SIG-M5 treated with dmso at 0.1 percent for 504 hours (cell line): ENCODE results near the gene C1orf74.
A peak's percentile ranks its signal among the peaks of the same experiment; 100 is the strongest.

Experiments
- DNase-seq: peaks from one replicate; lab custom pipeline; 2025; ENCODE audit not compliant: unreplicated experiment; lab: John Stamatoyannopoulos, UW

C1orf74 gene

DNA sequence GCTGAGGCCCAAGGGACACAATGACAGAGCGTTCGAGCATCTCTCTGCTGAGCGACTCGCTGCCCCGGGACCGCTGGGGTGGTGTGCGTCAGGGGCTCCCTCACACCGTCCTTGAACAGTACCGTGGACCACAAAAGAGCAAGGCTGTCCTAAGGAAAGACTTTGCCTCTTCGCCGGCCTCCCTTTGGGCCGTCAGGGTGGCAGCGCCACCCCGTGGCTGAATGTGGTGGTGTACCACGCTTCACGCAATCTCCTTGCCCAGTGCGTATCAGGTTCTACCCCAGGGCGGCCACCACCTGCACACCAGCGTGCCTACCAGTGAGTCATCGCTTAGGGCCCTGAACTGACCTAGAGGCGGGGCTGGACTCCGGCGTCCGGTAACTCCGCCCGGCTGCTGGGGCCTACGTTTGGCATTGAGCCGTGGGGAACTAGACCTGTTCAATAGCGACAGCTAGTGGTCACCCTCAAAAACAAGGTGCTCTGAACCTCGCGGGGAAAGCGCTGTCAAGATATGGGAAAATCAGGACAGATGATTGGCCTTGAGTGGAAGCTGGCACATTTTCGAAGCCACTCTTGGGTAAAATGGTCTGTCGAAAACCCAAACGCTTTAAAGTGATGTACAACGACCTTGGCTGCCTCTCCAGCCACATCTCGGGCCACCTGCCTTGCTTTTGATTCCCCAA lies 36.6 kb downstream of the C1orf74 start:
- peak; percentile 77 for DNase-seq

DNA sequence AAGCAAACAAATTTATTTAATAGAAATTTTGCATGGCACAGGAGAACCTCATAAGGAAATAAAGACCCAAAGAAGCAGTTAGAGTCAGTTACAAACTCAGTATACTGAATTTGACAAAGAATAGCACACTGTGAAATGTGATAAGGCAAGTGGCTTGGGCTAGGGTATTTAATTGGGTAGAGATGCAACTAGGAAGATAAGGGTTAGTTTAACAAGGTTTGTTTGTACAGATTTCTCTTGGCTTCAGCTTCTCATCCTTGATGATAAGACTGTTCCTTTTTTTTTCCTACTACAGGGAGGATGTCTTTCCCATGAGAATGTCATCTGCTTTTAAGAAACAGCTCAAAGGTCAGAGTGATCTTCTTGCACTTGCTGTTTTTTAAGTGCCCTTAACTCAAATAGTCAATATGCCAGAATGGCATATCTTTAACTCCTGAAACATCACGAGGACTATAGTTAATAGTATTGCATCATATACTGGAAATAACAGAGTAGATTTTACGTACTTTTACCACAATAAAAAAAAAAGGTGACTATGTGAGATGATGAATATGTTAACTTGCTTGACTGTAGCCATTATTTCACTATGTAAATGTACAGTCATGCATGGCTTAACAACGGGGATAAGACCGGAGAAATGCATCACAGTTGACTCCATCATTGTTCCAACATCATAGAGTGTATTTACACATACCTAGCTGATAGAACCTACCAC lies 37.8 kb downstream of the C1orf74 start:
- no peak for DNase-seq

DNA sequence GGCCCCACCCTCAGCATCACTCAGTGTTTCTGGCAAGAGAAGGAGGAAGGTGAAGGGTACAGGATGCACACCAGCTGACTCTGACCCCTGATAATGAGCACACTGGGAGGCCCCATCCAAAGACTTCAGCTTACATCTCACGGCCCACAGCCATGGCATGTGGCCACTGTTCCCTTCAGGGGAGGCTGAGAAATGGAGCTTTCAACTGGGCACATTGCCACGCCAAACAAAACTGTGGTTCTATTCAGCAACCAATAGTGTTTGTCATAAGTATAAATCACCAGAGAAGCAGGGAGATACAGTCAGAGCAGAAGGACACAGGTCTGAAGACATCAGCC lies 41.2 kb downstream of the C1orf74 start:
- no peak for DNase-seq

DNA sequence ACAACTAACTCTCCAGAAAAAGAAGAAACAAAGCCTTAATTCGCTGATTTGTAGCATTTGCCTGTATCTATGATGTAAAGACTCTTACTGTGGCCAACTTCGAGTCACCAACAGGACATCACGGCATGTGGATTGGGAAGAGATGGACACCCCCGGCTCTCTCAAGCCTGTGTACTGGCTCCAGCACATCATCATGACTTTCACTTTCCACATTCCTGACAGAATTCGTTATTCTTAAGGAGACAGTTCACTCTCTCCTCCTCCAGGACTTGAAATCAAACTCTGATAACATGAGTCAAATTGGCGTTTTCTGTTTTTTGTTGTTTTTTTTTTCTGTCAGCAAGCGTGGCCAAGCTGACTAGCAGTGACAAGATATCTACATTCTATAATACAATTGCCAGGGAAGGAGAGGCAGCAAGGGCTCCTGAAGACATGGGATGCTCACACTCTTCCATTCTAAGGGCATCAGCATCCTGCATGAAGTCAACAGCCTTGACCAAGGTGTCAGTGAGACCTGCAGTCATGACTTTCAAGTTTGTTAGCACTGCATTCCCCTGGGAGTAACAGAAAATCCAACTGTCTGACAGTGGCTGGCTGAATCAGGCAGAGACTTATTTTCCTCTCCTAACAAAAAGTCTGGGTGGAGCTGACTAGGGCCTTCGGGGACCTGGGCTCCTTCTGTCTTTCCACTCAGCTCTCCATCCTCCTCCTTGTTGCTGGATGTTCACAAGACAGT lies 41.8 kb downstream of the C1orf74 start:
- no peak for DNase-seq

GRCh38 chr1:209741889-209742288 lies 42.5 kb downstream of the C1orf74 start:
- no peak for DNase-seq

DNA sequence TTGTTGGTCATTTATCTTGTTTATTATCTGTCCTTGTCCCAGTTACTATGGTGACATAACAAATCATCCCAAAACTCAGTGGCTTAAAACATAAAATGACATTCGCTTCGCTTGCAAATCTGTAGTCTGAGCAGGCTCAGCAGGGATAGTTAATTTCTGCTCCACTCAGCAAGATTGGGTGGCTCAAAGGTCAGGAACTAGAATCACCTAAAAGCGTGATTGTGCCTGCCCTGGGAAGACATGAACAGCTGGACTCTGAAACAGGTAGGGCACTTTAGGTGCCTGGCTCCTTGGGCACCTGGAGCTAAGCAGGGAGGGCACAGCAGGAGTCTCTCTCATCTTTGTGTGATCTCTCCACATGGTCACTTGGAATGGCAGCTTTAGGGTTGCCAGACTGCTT lies 43.2 kb downstream of the C1orf74 start:
- DNase-seq = no peak

- no peak for DNase-seq
Measured at GRCh38 chr1:209738270-209738669, 46.1 kb downstream of the C1orf74 start.

DNA sequence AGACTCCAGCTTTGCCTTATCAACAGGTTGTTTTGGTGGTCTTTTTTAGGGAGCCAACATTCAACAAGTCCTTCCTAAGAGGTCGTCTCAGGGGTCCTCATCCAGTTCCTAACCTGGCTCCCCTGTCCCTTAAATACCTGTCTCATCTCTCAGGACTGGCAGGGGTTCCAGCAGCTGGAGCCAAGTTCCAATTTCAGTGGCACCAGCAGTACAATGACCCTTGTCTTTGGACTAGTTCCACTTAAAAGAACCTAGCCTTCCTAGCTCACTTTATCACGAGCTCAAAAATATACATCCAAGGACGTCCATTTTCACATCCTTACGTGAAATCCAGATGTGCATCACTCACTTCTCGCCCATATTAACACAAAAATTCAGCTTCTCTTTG lies 47.2 kb downstream of the C1orf74 start:
- DNase-seq = no peak

DNA sequence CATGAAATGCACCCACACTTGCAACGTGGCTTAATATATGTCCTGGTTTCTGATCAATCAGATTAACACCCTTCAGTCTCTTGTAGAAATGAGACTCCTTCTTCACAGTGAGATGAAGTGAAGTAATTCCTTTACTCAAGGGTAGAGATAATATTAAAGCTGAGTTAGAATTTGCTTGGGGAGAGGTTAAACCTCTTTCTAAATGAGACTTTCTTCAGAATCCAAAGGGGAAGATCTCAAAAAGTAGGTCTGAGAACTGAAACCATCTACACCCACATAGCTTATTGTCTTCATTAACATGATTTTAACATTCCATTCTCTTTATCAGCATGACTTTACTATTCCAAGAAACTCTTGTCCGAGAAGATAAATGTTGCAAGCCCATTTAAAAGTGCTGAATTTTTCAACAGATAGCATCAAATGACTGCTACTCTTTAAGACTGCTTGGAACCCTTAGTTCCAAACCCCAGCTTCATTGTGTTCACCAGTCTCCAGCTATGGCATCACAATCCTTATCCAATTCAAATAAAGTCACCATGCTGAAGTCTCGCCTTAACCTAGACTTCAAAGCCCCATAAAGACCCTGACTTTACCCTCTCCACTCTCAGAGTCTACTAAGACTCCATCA lies 47.8 kb downstream of the C1orf74 start:
- no peak for DNase-seq

- peak; percentile 98 for DNase-seq
Measured at GRCh38 chr1:209733409-209734192, 50.8 kb downstream of the C1orf74 start.

DNA sequence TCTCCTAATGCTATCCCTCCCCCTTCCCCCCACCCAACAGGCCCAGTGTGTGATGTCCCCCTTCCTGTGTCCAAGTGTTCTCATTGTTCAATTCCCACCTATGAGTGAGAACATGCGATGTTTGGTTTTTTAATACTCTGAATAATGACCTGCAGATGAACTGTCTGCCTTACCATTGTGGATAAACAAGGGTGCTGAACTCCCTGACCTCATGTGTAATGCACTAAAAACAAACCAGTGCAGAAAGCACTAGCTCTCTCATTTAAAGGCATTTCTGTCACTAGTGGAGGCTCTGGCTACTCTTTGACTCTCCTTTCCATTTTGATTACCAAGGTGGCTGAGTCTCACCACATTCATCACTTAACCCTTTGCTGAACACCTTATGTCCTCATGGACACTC lies 51.6 kb downstream of the C1orf74 start:
- DNase-seq = no peak

DNA sequence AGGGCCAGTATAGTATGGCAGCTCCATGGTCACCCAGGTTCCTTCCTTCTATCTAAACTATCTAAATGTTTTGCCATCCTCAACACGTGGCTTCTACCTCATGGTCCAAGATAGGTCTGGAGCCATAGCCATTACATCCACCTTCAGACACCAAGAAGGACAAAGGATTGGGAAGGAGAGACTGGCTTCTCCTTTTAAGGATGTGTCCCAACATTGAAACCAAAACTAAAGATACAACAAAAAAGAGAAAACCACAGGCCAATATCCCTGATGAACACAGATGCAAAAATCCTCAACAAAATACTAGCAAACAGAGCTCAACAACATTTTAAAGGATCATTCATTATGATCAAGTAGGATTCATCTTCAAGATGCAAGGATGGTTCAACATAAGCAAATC lies 54.9 kb downstream of the C1orf74 start:
- no peak for DNase-seq
